Measurements from ENCODE around the gene OTOGL. TPM values are rescaled to one million over a fixed set of nuclear protein-coding genes. Genes with fewer than 3 reads are reported as not detected.

OTOGL gene
- total RNA-seq (2022; extraction: Qiagen RNA extraction; ENCODE audit: low read depth) = 0.01 TPM in 1 of 5 replicates, not detected in the others

DNA sequence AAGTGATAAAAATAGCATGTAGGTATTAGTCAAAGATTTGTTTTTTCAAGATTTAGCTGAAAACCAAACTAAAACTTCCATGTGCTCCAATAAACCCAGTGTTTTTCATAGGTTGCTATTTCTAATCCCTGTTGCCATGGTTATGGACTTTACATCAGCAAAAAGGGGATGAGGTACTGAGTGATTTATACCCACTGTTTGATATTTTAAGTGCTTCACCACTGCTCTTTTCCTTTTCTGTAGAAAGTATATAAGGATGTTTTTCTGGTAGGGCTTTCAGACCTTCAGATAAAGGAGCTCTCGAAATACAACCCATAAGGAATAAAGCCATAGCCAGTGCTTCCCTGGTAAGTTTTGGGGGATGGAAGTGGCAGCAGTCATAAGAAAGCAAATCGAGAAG, at the start of gene OTOGL:
Gene OTOGL (plus strand): TSS at position 279 of the 400 bp plus-strand sequence. CDS start 109,895 bp downstream, outside the sequence.

Other genes starting within 250 kb of the OTOGL start
- gene PPP1R12A, start 164.4 kb upstream of the OTOGL start, total RNA-seq (2022; extraction: Qiagen RNA extraction; ENCODE audit: low read depth) = 18.2 to 42.8 TPM (median 24.2 TPM) in 5 replicates